Lower lobe of right lung (tissue), 2 donors: Measurements from ENCODE around the gene PLEKHG2. TPM values are rescaled to one million over a fixed set of nuclear protein-coding genes. Genes with fewer than 3 reads are reported as not detected.
"Not testable (repeated sequence)": the region's sequence is repeated elsewhere in the genome, so short reads cannot be mapped to it uniquely, and the experiment has no call there.

Experiments
- ATAC-seq, 2 donors: fragments of 200-7000 bp; cut with Tn5 transposase; one replicate each; pipeline ENCODE4 v1.9.1; 2020 to 2022; ENCODE audit warnings: mild to moderate bottlenecking in 2 of 2, moderate library complexity in 2 of 2
- DNase-seq: peaks from one replicate; pipeline ENCODE4 v3.0.0-alpha.2; 2020
- H3K27ac ChIP-seq: fragments of 200-600 bp; one replicate; pipeline ENCODE4 v1.8.0; 2022
- H3K27me3 ChIP-seq: fragments of 200-600 bp; one replicate; pipeline ENCODE4 v1.8.0; 2022; ENCODE audit warnings: low read depth
- H3K36me3 ChIP-seq: fragments of 200-600 bp; one replicate; pipeline ENCODE4 v1.8.0; 2022; ENCODE audit warnings: mild to moderate bottlenecking
- H3K4me1 ChIP-seq: fragments of 200-600 bp; one replicate; pipeline ENCODE4 v1.8.0; 2022
- H3K4me3 ChIP-seq: fragments of 200-600 bp; one replicate; pipeline ENCODE4 v1.8.0; 2022; ENCODE audit warnings: mild to moderate bottlenecking
- H3K9me3 ChIP-seq: fragments of 200-600 bp; one replicate; pipeline ENCODE4 v1.8.0; 2022
- intact Hi-C: fragments of 100-400 bp; cut with DNase I; formaldehyde crosslinking; loops from one replicate; pipeline ENCODE4 v1.11.0; 2022
- total RNA-seq: library from RNA; stranded (reverse); fragmentation: NEBNext Ultra II Directional; extraction: Animal tissue kit (Norgen Biotek cat#: 25700); gene quantifications from one replicate; pipeline ENCODE4 v1.2.1, GENCODE V29; 2021
- TF ChIP-seq, protein P1 (sequence below): fragments of 200-600 bp; IDR thresholded peaks from one replicate; pipeline ENCODE4 v1.8.0; 2022; ENCODE audit warnings: antibody characterized with exemption, mild to moderate bottlenecking
- donor health status: DM: no; HTN: yes; CAD: no; lungs with severe emphysema.

The PLEKHG2 gene
- total RNA-seq, 1 donor from 2014 or later = 24.7 TPM

DNA sequence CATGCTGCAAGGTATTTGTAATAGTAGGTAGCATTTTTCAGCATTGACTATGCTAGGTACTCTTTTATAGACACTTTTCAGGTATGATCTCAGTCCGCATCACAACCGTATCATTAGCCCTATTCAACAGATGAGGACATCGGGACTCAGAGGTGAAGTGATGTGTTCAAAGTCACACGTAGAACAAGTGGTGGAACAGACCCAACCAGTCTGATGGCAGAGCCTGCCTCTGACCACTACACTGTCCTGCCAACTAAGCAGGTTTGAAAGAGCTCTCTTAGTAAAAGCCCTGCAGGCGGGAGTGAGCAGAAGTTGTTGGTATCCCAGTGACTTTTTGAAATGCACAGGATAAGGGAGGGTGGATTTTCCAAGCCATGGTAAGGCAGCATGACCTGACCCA lies 41.7 kb upstream of the PLEKHG2 start:
- Histone ChIP-seq H3K27ac (no peak overlapping the region), H3K36me3 (peaks cover 84% of the 10 kb centered on the region), H3K27me3 (no peaks in the 10 kb centered on the region), H3K4me1 (peaks cover 26% of the 10 kb centered on the region), H3K4me3 (no peak overlapping the region), H3K9me3 (no peaks in the 10 kb centered on the region)
- ATAC-seq (no peak), DNase-seq (no peak)
- TF ChIP-seq, protein P1, sequence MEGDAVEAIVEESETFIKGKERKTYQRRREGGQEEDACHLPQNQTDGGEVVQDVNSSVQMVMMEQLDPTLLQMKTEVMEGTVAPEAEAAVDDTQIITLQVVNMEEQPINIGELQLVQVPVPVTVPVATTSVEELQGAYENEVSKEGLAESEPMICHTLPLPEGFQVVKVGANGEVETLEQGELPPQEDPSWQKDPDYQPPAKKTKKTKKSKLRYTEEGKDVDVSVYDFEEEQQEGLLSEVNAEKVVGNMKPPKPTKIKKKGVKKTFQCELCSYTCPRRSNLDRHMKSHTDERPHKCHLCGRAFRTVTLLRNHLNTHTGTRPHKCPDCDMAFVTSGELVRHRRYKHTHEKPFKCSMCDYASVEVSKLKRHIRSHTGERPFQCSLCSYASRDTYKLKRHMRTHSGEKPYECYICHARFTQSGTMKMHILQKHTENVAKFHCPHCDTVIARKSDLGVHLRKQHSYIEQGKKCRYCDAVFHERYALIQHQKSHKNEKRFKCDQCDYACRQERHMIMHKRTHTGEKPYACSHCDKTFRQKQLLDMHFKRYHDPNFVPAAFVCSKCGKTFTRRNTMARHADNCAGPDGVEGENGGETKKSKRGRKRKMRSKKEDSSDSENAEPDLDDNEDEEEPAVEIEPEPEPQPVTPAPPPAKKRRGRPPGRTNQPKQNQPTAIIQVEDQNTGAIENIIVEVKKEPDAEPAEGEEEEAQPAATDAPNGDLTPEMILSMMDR = no peak
- intact Hi-C loops = no loop called here

DNA sequence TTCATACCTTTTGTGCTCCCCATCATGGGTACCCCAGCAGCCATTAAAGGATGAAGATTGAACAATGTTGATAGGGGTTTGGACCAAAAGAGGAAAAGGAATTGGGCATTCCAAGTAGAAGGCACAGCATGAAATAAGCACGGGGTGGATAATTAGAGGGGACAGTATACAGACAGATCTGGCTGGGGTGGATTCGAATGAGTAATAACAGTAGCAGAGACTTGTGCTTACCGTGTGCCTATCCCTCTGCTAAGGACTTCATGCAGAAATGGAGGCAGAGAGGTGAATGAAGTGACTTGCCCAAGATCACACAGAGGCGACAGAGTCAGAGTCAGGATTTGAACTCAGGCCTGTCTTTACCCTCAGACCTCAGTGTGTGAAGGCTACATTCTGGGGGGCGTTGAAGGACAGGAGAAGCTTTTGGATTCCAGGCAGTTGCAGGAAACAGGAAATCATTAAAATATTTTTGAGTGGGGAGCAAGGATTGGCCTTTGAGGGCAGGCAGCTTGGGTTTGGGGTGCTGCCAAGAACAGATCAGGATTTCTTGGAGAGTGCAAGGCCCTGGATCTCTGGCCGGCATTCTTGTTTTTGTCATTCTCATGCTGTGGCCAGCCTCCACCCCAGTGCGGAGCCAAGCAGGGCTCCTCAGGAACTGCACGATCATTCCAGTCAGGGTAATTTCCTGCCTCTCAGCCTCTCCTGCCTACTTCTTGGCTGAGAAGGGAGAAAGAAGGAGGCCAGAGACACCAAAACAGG lies 40.2 kb upstream of the PLEKHG2 start:
- TF ChIP-seq, protein P1 = no peak
- peaks cover 86% of the 10 kb centered on the region for H3K36me3 ChIP-seq
- H3K9me3 ChIP-seq = no peaks in the 10 kb centered on the region
- intact Hi-C loops = no loop called here
- H3K27ac ChIP-seq = peak overlapping the region; percentile 89
- H3K4me3 ChIP-seq = no peak overlapping the region
- H3K4me1 ChIP-seq = peaks cover 26% of the 10 kb centered on the region
- DNase-seq (peak; percentile 56), ATAC-seq (peak; percentile 79 to 87)
- H3K27me3 ChIP-seq = no peaks in the 10 kb centered on the region

DNA sequence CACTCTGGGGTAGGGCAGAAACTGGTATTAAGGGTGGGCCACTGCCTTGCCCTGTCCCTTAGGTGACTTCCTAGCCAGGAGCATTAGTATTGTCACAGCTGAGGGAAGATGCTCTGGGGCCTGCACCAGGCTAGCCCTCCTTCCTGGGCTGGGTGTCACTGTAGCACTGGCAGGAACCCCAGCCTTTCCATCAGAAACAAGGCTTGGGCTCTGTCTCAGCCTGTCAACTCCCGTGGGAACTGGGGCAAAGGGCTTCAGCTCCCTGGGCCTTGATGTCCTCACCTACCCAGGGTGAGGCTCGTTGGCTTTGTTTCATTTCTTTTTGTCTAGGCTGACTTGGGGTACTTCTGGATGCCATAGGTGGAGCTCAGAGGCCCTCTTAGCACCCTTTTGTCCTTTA lies 39.5 kb upstream of the PLEKHG2 start:
- Histone ChIP-seq H3K27me3 (no peaks in the 10 kb centered on the region), H3K4me3 (no peak overlapping the region), H3K27ac (peak overlapping the region; percentile 89), H3K36me3 (peaks cover 88% of the 10 kb centered on the region), H3K4me1 (peaks cover 26% of the 10 kb centered on the region), H3K9me3 (no peaks in the 10 kb centered on the region)
- DNase-seq = no peak
- no peak for ATAC-seq
- intact Hi-C loops = no loop called here
- TF ChIP-seq, protein P1 = no peak

DNA sequence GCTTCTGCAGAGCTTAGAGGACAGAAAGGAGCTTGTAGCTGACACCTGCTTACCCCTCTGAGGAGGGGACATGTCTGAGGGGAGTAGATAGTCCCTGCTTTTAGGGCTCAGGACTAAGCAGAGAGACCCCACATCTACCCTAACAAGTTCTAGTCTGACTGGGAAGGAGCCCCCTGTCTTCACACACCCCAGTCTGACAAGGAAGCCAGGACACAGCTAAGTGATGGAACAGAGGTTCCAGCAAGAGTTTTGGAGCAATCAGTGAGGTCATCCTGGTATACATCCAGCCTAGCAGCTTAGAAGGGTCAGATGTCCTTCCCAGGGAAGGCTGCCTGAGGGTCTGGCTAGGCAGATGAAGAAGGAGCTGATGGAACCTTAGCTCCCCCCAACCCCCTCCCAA lies 36.5 kb upstream of the PLEKHG2 start:
- ATAC-seq (no peak), DNase-seq (no peak)
- H3K4me1 ChIP-seq = peaks cover 26% of the 10 kb centered on the region
- no peaks in the 10 kb centered on the region for H3K9me3 ChIP-seq
- no peaks in the 10 kb centered on the region for H3K27me3 ChIP-seq
- TF ChIP-seq, protein P1 = no peak
- no peak overlapping the region for H3K27ac ChIP-seq
- H3K36me3 ChIP-seq = peaks cover 88% of the 10 kb centered on the region
- no peak overlapping the region for H3K4me3 ChIP-seq
- intact Hi-C loops = no loop called here

DNA sequence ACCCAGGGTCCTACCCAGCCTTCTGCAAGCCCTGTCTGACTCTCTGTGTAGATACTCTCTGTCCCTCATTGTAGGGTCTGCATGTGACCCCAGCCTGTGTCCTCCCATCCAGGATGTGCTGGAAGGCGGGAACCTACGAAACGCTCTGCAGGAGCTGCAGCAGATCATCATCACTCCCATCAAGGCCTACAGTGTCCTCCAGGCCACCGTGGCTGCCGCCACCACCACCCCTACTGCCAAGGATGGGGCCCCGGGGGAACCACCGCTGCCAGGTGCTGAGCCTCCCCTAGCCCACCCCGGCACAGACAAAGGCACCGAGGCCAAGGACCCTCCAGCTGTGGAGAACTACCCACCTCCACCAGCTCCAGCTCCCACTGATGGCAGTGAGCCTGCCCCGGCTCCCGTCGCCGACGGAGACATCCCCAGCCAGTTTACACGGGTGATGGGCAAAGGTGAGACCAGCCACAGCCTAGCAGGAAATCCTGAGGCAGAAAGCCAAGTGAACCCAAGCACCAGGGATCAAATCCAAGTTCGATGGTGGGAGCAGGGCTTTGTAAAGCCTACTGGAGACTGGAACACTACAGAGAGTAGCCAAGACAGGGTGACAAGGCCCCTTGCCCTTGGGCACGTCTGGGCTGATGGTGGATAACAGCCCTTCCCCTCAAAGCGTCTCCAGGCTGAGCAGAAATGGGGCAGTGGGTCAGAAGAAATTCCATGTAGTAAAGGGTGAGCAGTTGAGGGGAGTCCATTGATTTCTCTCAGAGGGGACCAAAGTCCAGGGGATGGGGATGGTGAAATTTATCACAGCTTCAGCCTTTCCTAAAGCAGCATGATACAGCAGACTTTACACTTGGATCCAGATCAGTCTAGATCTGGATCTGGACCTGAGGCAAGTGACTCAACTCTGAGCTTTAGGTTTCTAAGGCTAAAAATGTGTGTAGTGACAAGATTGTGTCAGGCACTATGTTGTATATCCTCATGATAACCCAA lies 34.8 kb upstream of the PLEKHG2 start:
- Histone ChIP-seq H3K4me1 (peaks cover 16% of the 10 kb centered on the region), H3K4me3 (no peak overlapping the region), H3K36me3 (peaks cover 95% of the 10 kb centered on the region), H3K27ac (no peak overlapping the region), H3K27me3 (no peaks in the 10 kb centered on the region), H3K9me3 (no peaks in the 10 kb centered on the region)
- DNase-seq (no peak), ATAC-seq (no peak)
- intact Hi-C loops = no loop called here
- TF ChIP-seq, protein P1 = no peak

DNA sequence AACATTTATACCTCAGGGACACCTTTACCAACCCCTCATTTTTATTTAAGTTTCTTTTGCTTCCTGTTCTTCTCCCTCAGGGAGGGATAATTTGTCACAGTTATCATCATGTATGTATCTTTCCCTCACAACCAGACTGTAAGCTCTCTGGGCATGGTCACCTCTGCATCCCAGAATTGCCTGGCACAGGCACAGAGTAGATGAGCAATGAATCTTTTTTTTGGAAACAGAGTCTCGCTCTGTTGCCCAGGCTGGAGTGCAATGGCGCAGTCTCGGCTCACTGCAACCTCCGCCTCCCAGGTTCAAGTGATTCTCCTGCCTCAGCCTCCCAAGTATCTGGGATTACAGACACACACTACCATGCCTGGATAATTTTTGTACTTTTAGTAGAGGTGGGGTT lies 33.1 kb upstream of the PLEKHG2 start:
- ATAC-seq, H3K4me3 ChIP-seq, H3K27ac ChIP-seq, H3K27me3 ChIP-seq, H3K9me3 ChIP-seq, DNase-seq, intact Hi-C loops, H3K4me1 ChIP-seq: not testable (repeated sequence)
- peaks cover 100% of the 10 kb centered on the region for H3K36me3 ChIP-seq
